Mesenchymal stem cell (in vitro differentiated cells and primary cell): Measurements from ENCODE around the gene TAS2R9. TPM values are rescaled to one million over a fixed set of nuclear protein-coding genes. Genes with fewer than 3 reads are reported as not detected.

Experiments used
- DNase-seq: peaks from one replicate; pipeline ENCODE4 v3.0.0-alpha.2; 2013
- H2AFZ ChIP-seq: one replicate; pipeline ENCODE4 v1.6.1; 2013; ENCODE audit warnings: low read depth, mild to moderate bottlenecking, control low read depth, inconsistent platforms, low read length, moderate library complexity
- H2AK5ac ChIP-seq: 2 replicates; pipeline ENCODE4 v1.6.1; 2013; ENCODE audit warnings: low read length, moderate library complexity, mild to moderate bottlenecking, inconsistent platforms; ENCODE audit not compliant: severe bottlenecking
- H2BK120ac ChIP-seq: one replicate; pipeline ENCODE4 v1.6.1; 2013; ENCODE audit warnings: low read depth, mild to moderate bottlenecking, inconsistent platforms, low read length, moderate library complexity
- H2BK12ac ChIP-seq, 2 experiments: one replicate each; pipeline ENCODE4 v1.6.1; 2013; ENCODE audit warnings: inconsistent platforms in 2 of 2, low read length in 2 of 2, mild to moderate bottlenecking in 2 of 2, moderate library complexity in 2 of 2, control low read depth in 1 of 2
- H2BK15ac ChIP-seq: one replicate; pipeline ENCODE4 v1.6.1; 2013; ENCODE audit warnings: mild to moderate bottlenecking, low read depth, inconsistent platforms; ENCODE audit not compliant: poor library complexity, severe bottlenecking
- H2BK5ac ChIP-seq: 2 replicates; pipeline ENCODE4 v1.6.1; 2013; ENCODE audit warnings: low read depth, mild to moderate bottlenecking, low read length, control low read depth, inconsistent platforms; ENCODE audit not compliant: poor library complexity, severe bottlenecking
- H3K14ac ChIP-seq, 2 experiments: one replicate each; pipeline ENCODE4 v1.6.1; 2013; ENCODE audit warnings: inconsistent platforms in 2 of 2, low read length in 2 of 2, control low read depth in 1 of 2, mild to moderate bottlenecking in 1 of 2, moderate library complexity in 1 of 2
- H3K18ac ChIP-seq, 2 experiments: one replicate each; pipeline ENCODE4 v1.6.1; 2013; ENCODE audit warnings: inconsistent platforms in 2 of 2, low read length in 2 of 2, control low read depth in 1 of 2, low read depth in 1 of 2, mild to moderate bottlenecking in 1 of 2
- H3K23ac ChIP-seq, 2 experiments: one replicate each; pipeline ENCODE4 v1.6.1; 2013; ENCODE audit warnings: inconsistent platforms in 2 of 2, low read length in 2 of 2, mild to moderate bottlenecking in 2 of 2, moderate library complexity in 2 of 2, control low read depth in 1 of 2
- H3K27ac ChIP-seq: 2 replicates; pipeline ENCODE4 v1.5.1; 2013; ENCODE audit warnings: mild to moderate bottlenecking, moderate library complexity, low read length, control low read depth, inconsistent platforms; ENCODE audit not compliant: poor library complexity, severe bottlenecking
- H3K27me3 ChIP-seq, 2 experiments: 2 replicates each; pipeline versions ENCODE4 v1.6.1 to v1.7.0; 2013; ENCODE audit warnings: low read length in 2 of 2, mild to moderate bottlenecking in 2 of 2, moderate library complexity in 2 of 2, control low read depth in 1 of 2, inconsistent platforms in 1 of 2; ENCODE audit not compliant: control insufficient read depth in 1 of 2, insufficient read depth in 1 of 2
- H3K36me3 ChIP-seq, 2 experiments: 2 replicates each; pipeline versions ENCODE4 v1.6.1 to v1.7.0; 2013; ENCODE audit warnings: low read length in 2 of 2, control low read depth in 1 of 2, inconsistent platforms in 1 of 2, low read depth in 1 of 2, mild to moderate bottlenecking in 1 of 2; ENCODE audit not compliant: insufficient read depth in 2 of 2, control insufficient read depth in 1 of 2
- H3K4ac ChIP-seq, 2 experiments: one replicate each; pipeline ENCODE4 v1.6.1; 2013; ENCODE audit warnings: inconsistent platforms in 2 of 2, low read length in 2 of 2, mild to moderate bottlenecking in 2 of 2, moderate library complexity in 2 of 2, control low read depth in 1 of 2, low read depth in 1 of 2
- H3K4me1 ChIP-seq: 2 replicates; pipeline ENCODE4 v1.6.1; 2013; ENCODE audit warnings: low read depth, low read length, control low read depth; ENCODE audit not compliant: control insufficient read depth, insufficient read depth
- H3K4me2 ChIP-seq: 2 replicates; pipeline ENCODE4 v1.6.1; 2013; ENCODE audit warnings: low read length, mild to moderate bottlenecking, inconsistent platforms; ENCODE audit not compliant: poor library complexity, severe bottlenecking
- H3K4me3 ChIP-seq, 2 experiments: 2 replicates each; pipeline versions ENCODE4 v1.5.1 to v1.7.0; 2013; ENCODE audit warnings: low read length in 2 of 2, mild to moderate bottlenecking in 2 of 2, control low read depth in 1 of 2, low read depth in 1 of 2; ENCODE audit not compliant: insufficient read depth in 1 of 2
- H3K79me1 ChIP-seq: replicated peaks from 2 replicates; pipeline ENCODE4 v1.6.1; 2013; ENCODE audit warnings: mild to moderate bottlenecking, control low read depth, low read length, inconsistent platforms; ENCODE audit not compliant: poor library complexity, severe bottlenecking
- H3K9ac ChIP-seq: 2 replicates; pipeline ENCODE4 v1.7.0; 2013; ENCODE audit warnings: mild to moderate bottlenecking, low read length, moderate library complexity
- H3K9me3 ChIP-seq: 2 replicates; pipeline ENCODE4 v1.7.0; 2013; ENCODE audit warnings: mild to moderate bottlenecking, low read length; ENCODE audit not compliant: control insufficient read depth
- H4K8ac ChIP-seq: one replicate; pipeline ENCODE4 v1.6.1; 2013; ENCODE audit warnings: inconsistent platforms, mild to moderate bottlenecking, low read length, moderate library complexity
- H4K91ac ChIP-seq: one replicate; pipeline ENCODE4 v1.6.1; 2013; ENCODE audit warnings: mild to moderate bottlenecking, low read length, inconsistent platforms
- WGBS: methylation state at CpG from one replicate; pipeline ENCODE4 v1.1.7; 2013; ENCODE audit warnings: mixed read lengths; 5-methylcytosine and 5-hydroxymethylcytosine counted together
- polyA plus RNA-seq, 2 experiments: library from polyadenylated mRNA; stranded (reverse); fragments of 200-250 nt; gene quantifications; one replicate each; pipeline ENCODE4 v1.2.3, GENCODE V29; 2013

The TAS2R9 gene, protein sequence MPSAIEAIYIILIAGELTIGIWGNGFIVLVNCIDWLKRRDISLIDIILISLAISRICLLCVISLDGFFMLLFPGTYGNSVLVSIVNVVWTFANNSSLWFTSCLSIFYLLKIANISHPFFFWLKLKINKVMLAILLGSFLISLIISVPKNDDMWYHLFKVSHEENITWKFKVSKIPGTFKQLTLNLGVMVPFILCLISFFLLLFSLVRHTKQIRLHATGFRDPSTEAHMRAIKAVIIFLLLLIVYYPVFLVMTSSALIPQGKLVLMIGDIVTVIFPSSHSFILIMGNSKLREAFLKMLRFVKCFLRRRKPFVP
- not detected for polyA plus RNA-seq (2013, experiment 1 of 2)
- polyA plus RNA-seq (2013, experiment 2 of 2): not detected

DNA sequence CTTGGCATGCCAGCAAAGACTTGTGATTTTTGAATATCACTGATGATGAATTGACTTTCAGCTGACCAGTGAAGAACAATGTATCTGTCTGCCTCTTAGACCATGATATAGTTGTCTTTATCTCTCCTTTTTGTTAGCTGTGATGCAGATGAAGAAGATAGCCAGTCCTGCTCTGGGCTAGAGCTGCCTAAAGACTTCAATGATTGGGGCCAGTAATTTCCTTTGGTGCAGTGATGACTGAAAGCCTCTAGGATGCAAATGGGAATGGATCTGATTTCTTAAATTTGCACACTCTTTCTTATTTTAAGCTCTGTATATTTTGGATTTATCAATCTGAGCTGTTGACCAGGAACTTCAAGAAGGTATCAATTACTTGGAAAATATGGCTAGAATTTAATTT is at the start of gene TAS2R9:
Gene TAS2R9, minus strand, starts transcription at position 101 of the 400 bp plus-strand sequence. Its CDS starts 93 bp downstream, at position 8.
- no peak within 1 kb of the TSS for H3K4me2 ChIP-seq
- no peak within 1 kb of the TSS for H4K8ac ChIP-seq
- no peak within 1 kb of the TSS for H2BK15ac ChIP-seq
- no peak within 1 kb of the TSS for H2BK120ac ChIP-seq
- H3K79me1 ChIP-seq: no peaks in the 10 kb centered on the region
- H2AFZ ChIP-seq: no peak within 1 kb of the TSS
- H3K18ac ChIP-seq: no peak within 1 kb of the TSS
- H4K91ac ChIP-seq: no peak within 1 kb of the TSS
- H3K36me3 ChIP-seq: no peaks in the 10 kb centered on the region
- H3K9me3 ChIP-seq: no peaks in the 10 kb centered on the region
- H3K9ac ChIP-seq: no peak within 1 kb of the TSS
- H2BK12ac ChIP-seq: no peak within 1 kb of the TSS
- H3K4me1 ChIP-seq: no peaks in the 10 kb centered on the region
- H3K4ac ChIP-seq: no peak within 1 kb of the TSS
- no peak within 1 kb of the TSS for H3K14ac ChIP-seq
- H3K27me3 ChIP-seq: no peaks in the 10 kb centered on the region
- H3K23ac ChIP-seq: no peak within 1 kb of the TSS
- H2AK5ac ChIP-seq: no peak within 1 kb of the TSS
- no peak within 1 kb of the TSS for H2BK5ac ChIP-seq
- no peak within 1 kb of the TSS for H3K4me3 ChIP-seq
- no peak for DNase-seq
- H3K27ac ChIP-seq: no peak within 1 kb of the TSS

DNA sequence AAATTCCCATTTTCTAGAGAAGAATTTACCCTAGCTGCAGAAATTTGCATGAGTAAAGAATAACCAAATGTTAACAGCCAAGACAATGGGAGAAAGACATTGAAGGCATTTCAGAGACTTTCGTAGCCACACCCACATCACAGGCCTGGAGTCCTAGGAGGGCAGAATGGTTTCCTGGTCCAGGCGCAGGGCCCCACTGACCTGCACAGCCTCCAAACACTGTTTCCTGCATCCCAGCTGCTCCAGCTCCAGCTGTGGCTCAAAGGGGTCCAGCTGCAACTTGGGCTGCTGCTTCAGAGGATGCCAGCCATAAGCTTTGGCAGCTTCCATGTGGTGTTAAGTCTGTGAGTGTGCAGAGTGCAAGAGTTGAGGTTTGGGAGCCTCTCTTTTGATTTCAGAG is 45.8 kb upstream of the TAS2R9 start:
- Histone ChIP-seq H2BK120ac (no peak overlapping the region), H3K4me1 (no peaks in the 10 kb centered on the region), H2BK15ac (no peak overlapping the region), H4K8ac (no peak overlapping the region), H2BK12ac (no peak overlapping the region), H3K4ac (no peak overlapping the region), H3K23ac (no peak overlapping the region), H2BK5ac (no peak overlapping the region), H3K9ac (no peak overlapping the region), H3K79me1 (peaks cover 29% of the 10 kb centered on the region), H3K27ac (no peak overlapping the region), H2AFZ (no peak overlapping the region), H3K18ac (no peak overlapping the region), H3K4me3 (no peak overlapping the region), H2AK5ac (no peak overlapping the region), H3K36me3 (peaks cover 13 to 20% of the 10 kb centered on the region in 2 experiments), H3K14ac (no peak overlapping the region), H3K4me2 (no peak overlapping the region), H3K9me3 (peaks cover 29% of the 10 kb centered on the region), H3K27me3 (no peaks in the 10 kb centered on the region), H4K91ac (no peak overlapping the region)
- no peak for DNase-seq
- WGBS: 96% methylated on average over 2 of the region's 2 CpGs

DNA sequence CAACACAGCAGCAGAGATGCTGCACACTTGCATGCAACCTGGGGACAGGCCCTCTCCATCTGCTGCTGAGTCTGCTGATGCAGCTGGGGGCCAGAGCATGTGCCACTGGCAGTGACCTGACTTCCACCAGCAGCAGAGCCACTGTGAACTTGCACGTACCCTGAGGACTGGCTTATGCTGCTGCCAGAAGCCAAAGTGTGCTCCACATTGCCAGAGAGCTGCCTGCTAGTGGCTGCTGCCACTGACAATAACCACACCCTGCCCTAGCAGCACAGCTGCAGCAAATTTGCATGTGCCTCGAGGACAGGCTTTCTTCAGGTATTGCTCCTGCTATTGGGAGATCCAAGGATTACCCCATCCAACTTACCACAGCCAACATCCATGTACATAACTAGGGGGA is 43.8 kb upstream of the TAS2R9 start:
- peaks cover 28% of the 10 kb centered on the region for H3K9me3 ChIP-seq
- H2BK5ac ChIP-seq: no peak overlapping the region
- no peak overlapping the region for H3K23ac ChIP-seq
- H3K27me3 ChIP-seq: no peaks in the 10 kb centered on the region
- H3K14ac ChIP-seq: peak overlapping the region in 1 of 2 experiments; percentile 3
- no peak overlapping the region for H3K4me2 ChIP-seq
- no peak overlapping the region for H4K91ac ChIP-seq
- H2AFZ ChIP-seq: no peak overlapping the region
- H3K4me3 ChIP-seq: no peak overlapping the region
- H3K9ac ChIP-seq: no peak overlapping the region
- H2BK15ac ChIP-seq: no peak overlapping the region
- no peak overlapping the region for H3K4ac ChIP-seq
- H3K4me1 ChIP-seq: no peaks in the 10 kb centered on the region
- H3K36me3 ChIP-seq: peaks cover 11 to 15% of the 10 kb centered on the region in 2 experiments
- no peak overlapping the region for H2AK5ac ChIP-seq
- peaks cover 25% of the 10 kb centered on the region for H3K79me1 ChIP-seq
- H2BK12ac ChIP-seq: no peak overlapping the region
- DNase-seq: no peak
- no peak overlapping the region for H3K27ac ChIP-seq
- H3K18ac ChIP-seq: no peak overlapping the region
- 96% methylated on average over 2 of the region's 2 CpGs for whole genome bisulfite sequencing
- H4K8ac ChIP-seq: no peak overlapping the region
- no peak overlapping the region for H2BK120ac ChIP-seq

DNA sequence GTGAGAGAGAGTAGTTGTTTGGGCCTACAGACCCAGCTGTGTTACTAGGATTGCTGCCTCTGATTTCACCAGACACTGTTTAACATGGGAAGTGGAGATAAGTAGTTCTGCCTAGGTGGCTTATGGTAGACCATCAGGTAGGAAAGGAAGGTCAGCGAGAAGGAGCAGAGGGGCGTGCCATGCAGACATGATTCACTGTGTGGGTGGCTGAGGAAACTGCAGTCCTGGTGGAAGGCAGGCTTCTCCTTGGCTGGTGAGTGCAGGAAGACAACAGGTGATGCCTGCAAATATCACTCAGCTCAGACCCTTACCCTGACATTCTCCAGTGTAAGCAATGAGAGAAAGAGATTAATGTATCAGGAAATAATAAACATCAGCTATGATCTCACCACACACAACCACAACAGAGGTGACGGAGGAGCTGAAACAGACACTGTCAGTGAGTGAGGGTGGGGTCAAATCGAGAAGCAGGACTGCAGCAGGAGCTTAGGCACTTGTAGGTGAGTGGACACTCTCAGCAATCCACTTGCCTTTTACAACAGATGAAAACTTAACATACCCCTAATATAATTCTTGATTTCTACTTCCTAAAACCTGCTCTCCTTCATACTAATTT is 41.4 kb upstream of the TAS2R9 start:
- no peak overlapping the region for H3K4me2 ChIP-seq
- WGBS: 92% methylated on average over 4 of the region's 4 CpGs
- DNase-seq: no peak

More for the DNA sequence above, 41.4 kb upstream of the TAS2R9 start:
- H3K14ac ChIP-seq: no peak overlapping the region
- no peak overlapping the region for H4K91ac ChIP-seq
- H3K18ac ChIP-seq: no peak overlapping the region
- H3K9ac ChIP-seq: no peak overlapping the region
- no peak overlapping the region for H3K4ac ChIP-seq
- peaks cover 7% of the 10 kb centered on the region for H3K9me3 ChIP-seq
- no peak overlapping the region for H2BK120ac ChIP-seq
- no peaks in the 10 kb centered on the region for H3K27me3 ChIP-seq
- H2AFZ ChIP-seq: no peak overlapping the region
- peaks cover 12 to 17% of the 10 kb centered on the region in 2 experiments for H3K36me3 ChIP-seq
- H3K23ac ChIP-seq: no peak overlapping the region
- no peak overlapping the region for H2BK12ac ChIP-seq
- no peak overlapping the region for H4K8ac ChIP-seq
- H2AK5ac ChIP-seq: no peak overlapping the region
- H2BK5ac ChIP-seq: no peak overlapping the region
- no peak overlapping the region for H2BK15ac ChIP-seq
- H3K79me1 ChIP-seq: peaks cover 24% of the 10 kb centered on the region
- H3K4me3 ChIP-seq: no peak overlapping the region
- H3K4me1 ChIP-seq: no peaks in the 10 kb centered on the region
- H3K27ac ChIP-seq: no peak overlapping the region
